ENCODE measurements around the gene CLIC5. TPM values are rescaled to one million over a fixed set of nuclear protein-coding genes. Genes with fewer than 3 reads are reported as not detected.

The CLIC5 gene
- total RNA-seq, 4 donors from 2014 or later = 0.56 to 1.3 (median 1.2) TPM

GRCh38 chr6:45832063-45832462, 183.6 kb downstream of the CLIC5 start:
- intact Hi-C loops (cut with DNase I) = no loop called here
- peaks cover 0 to 6% (median 0%) of the 10 kb centered on the region in 4 donors for H3K27me3 ChIP-seq
- TF ChIP-seq POLR2A (IDR thresholded peaks at IDR 0.05) = no peak
- no peaks in the 10 kb centered on the region for H3K36me3 ChIP-seq
- H3K4me1 ChIP-seq = peaks cover 0 to 17% (median 0%) of the 10 kb centered on the region in 3 donors
- no peak for DNase-seq
- WGBS, 2 donors = 84 to 87% methylated on average over 5 of the region's 5 CpGs
- H3K27ac ChIP-seq = no peak overlapping the region
- H3K9me3 ChIP-seq = no peaks in the 10 kb centered on the region
- H3K4me3 ChIP-seq = no peak overlapping the region

Small RNA genes lying within 50 kb of the gene (small RNA-seq; reads per million reads assigned to genes)
- gene RNU6-754P = 0 reads per million in 4 donors

Other genes with a start within 250 kb of the CLIC5 start
- gene ENPP4, start 114.1 kb upstream of the CLIC5 start, total RNA-seq = 1 to 10 TPM in 2 of 4 donors, under 1 TPM in 2; 0.30 to 4.8 (median 2.0) TPM
- gene ENPP5, start 155.1 kb upstream of the CLIC5 start, total RNA-seq = 1 to 10 TPM in 3 of 4 donors, under 1 TPM in 1; 0.94 to 1.5 (median 1.4) TPM

Data from esophagus squamous epithelium (tissue), 5 donors.